Panc1 (cell line): ENCODE measurements around the gene LYRM1. TPM values are rescaled to one million over a fixed set of nuclear protein-coding genes. Genes with fewer than 3 reads are reported as not detected.

ENCODE experiments used
- ATAC-seq: fragments of 200-7000 bp; cut with Tn5 transposase; 2 replicates; pipeline ENCODE4 v1.9.1; 2020; ENCODE audit warnings: mild to moderate bottlenecking, moderate library complexity
- BruUV-seq: library from RNA; stranded (reverse); fragments of 400-500 nt; replicated peaks from 2 replicates; lab custom pipeline; 2021; lab: Mats Ljungman, UMichigan
- CTCF ChIA-PET: fragments of 300-600 bp; sonication (Branson Sonifier 250); formaldehyde crosslinking; loops from one replicate; lab custom pipeline; 2022; ENCODE audit warnings: antibody characterized with exemption; lab: Charles Lee
- POLR2A ChIA-PET: fragments of 300-600 bp; sonication (Branson Sonifier 250); formaldehyde crosslinking; loops from one replicate; lab custom pipeline; 2022; ENCODE audit warnings: antibody characterized with exemption; lab: Charles Lee
- DNase-seq: peaks from one replicate; pipeline ENCODE4 v3.0.0-alpha.2; 2010; ENCODE audit warnings: low read depth, low spot score
- H3K27ac ChIP-seq: 2 replicates; pipeline ENCODE4 v1.5.1; 2011; ENCODE audit warnings: mild to moderate bottlenecking, low read length, inconsistent platforms
- H3K27me3 ChIP-seq: fragments of 200-500 bp; sonication (Bioruptor generic); 2 replicates; pipeline ENCODE4 v1.6.0; 2014; ENCODE audit warnings: low read length, inconsistent platforms; ENCODE audit not compliant: control insufficient read depth, insufficient read depth
- H3K36me3 ChIP-seq: fragments of 200-500 bp; sonication (Bioruptor generic); 2 replicates; pipeline ENCODE4 v1.5.1; 2014; ENCODE audit warnings: inconsistent platforms, mild to moderate bottlenecking, low read length, moderate library complexity; ENCODE audit not compliant: control insufficient read depth, insufficient read depth
- H3K4me1 ChIP-seq: 2 replicates; pipeline ENCODE4 v1.5.1; 2011; ENCODE audit warnings: inconsistent platforms, mild to moderate bottlenecking, low read length, moderate library complexity; ENCODE audit not compliant: control insufficient read depth, insufficient read depth
- H3K4me3 ChIP-seq, 2 experiments: 2 replicates each; pipeline ENCODE4 v1.5.1; 2011 to 2012; ENCODE audit warnings: low read depth in 2 of 2, low read length in 2 of 2, mild to moderate bottlenecking in 2 of 2, inconsistent platforms in 1 of 2, moderate library complexity in 1 of 2
- H3K9me3 ChIP-seq: fragments of 200-500 bp; sonication (Bioruptor generic); 2 replicates; pipeline ENCODE4 v1.5.1; 2014; ENCODE audit warnings: low read depth, mild to moderate bottlenecking, inconsistent platforms, low read length, moderate library complexity; ENCODE audit not compliant: control insufficient read depth, insufficient read depth
- CTCF ChIP-seq: fragments of 450-650 bp; IDR thresholded peaks from 2 replicates; pipeline ENCODE4 v1.5.1; 2017; ENCODE audit warnings: mild to moderate bottlenecking
- POLR2AphosphoS5 ChIP-seq: IDR thresholded peaks from 2 replicates; pipeline ENCODE4 v1.6.1; 2012; ENCODE audit warnings: mild to moderate bottlenecking, low read depth, low read length, moderate library complexity
- SIN3A ChIP-seq: IDR thresholded peaks from 2 replicates; pipeline ENCODE4 v1.6.1; 2012; ENCODE audit warnings: low read depth, mild to moderate bottlenecking, low read length, moderate library complexity, borderline replicate concordance; ENCODE audit not compliant: insufficient read depth
- TCF7L2 ChIP-seq: IDR thresholded peaks from 2 replicates; pipeline ENCODE4 v1.6.1; 2011; ENCODE audit warnings: mild to moderate bottlenecking, low read depth, low read length, inconsistent platforms
- in situ Hi-C: cut with HindIII; loops from 2 replicates; pipeline ENCODE4 v1.10.0; 2016; ENCODE audit warnings: low sequenced_read_pairs, low pct_unique_long_range_greater_than_20kb
- intact Hi-C: fragments of 100-400 bp; cut with micrococcal nuclease; formaldehyde crosslinking; loops from one replicate; pipeline ENCODE4 v1.10.0; 2022; ENCODE audit not compliant: unreplicated experiment
- total RNA-seq: library from RNA; stranded (reverse); gene quantifications from one replicate; pipeline ENCODE4 v1.2.1, GENCODE V29; 2021; ENCODE audit not compliant: unreplicated experiment
- TF ChIP-seq, protein P1 (sequence below), 2 experiments: IDR thresholded peaks; 2 replicates each; pipeline ENCODE4 v1.6.1; 2011 to 2012; ENCODE audit warnings: low read depth in 2 of 2, control low read depth in 1 of 2, low read length in 1 of 2, mild to moderate bottlenecking in 1 of 2, moderate library complexity in 1 of 2; ENCODE audit not compliant: insufficient read depth in 1 of 2

Gene LYRM1
- total RNA-seq, 1 experiment from 2014 or later: 30.7 TPM

DNA sequence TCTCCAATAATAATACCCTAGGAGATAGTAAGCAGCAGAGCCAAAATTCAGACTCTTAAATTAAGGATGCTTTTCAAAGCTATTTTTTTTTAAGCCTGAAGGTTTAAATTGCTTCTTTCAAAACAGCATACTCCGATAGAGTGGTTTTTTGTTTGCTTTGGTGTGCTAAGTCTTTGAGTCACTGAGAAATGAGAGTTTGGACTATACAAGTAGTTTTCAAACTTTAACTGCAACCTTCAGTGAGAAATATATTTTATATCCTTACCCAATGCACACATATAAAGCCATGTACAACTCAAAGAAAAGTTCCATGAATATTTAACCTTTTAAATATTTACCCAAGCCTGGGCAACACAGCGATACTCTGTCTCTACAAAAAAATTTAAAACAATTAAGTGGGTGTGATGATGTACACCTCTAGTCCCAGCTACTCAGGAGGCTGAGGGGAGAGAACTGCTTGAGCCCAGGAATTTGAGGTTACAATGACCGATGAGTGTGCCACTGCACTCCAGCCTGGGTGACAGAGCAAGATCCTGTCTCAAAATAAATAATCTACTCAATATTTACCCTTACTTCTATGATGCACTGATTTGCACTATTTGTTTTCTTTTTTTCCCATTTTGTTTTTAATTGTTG, 19.6 kb upstream of the LYRM1 start:
- ChIA-PET CTCF (no interaction called here), POLR2A (no interaction called here)
- DNase-seq: no peak
- no peak for ATAC-seq
- H3K4me3 ChIP-seq: no peak overlapping the region
- no peaks in the 10 kb centered on the region for H3K27me3 ChIP-seq
- peaks cover 19% of the 10 kb centered on the region for H3K4me1 ChIP-seq
- BruUV-seq: no TSS peak
- intact Hi-C loops (no loop called here), in situ Hi-C loops (no loop called here)
- H3K36me3 ChIP-seq: no peaks in the 10 kb centered on the region
- TF ChIP-seq POLR2AphosphoS5 (no peak), SIN3A (no peak), CTCF (no peak), TCF7L2 (no peak)
- TF ChIP-seq, protein P1, sequence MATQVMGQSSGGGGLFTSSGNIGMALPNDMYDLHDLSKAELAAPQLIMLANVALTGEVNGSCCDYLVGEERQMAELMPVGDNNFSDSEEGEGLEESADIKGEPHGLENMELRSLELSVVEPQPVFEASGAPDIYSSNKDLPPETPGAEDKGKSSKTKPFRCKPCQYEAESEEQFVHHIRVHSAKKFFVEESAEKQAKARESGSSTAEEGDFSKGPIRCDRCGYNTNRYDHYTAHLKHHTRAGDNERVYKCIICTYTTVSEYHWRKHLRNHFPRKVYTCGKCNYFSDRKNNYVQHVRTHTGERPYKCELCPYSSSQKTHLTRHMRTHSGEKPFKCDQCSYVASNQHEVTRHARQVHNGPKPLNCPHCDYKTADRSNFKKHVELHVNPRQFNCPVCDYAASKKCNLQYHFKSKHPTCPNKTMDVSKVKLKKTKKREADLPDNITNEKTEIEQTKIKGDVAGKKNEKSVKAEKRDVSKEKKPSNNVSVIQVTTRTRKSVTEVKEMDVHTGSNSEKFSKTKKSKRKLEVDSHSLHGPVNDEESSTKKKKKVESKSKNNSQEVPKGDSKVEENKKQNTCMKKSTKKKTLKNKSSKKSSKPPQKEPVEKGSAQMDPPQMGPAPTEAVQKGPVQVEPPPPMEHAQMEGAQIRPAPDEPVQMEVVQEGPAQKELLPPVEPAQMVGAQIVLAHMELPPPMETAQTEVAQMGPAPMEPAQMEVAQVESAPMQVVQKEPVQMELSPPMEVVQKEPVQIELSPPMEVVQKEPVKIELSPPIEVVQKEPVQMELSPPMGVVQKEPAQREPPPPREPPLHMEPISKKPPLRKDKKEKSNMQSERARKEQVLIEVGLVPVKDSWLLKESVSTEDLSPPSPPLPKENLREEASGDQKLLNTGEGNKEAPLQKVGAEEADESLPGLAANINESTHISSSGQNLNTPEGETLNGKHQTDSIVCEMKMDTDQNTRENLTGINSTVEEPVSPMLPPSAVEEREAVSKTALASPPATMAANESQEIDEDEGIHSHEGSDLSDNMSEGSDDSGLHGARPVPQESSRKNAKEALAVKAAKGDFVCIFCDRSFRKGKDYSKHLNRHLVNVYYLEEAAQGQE (IDR thresholded peaks at IDR 0.05; ENCODE audit: insufficient read depth in 1 of 2, low read depth in 2 of 2, low read length in 1 of 2): no peak
- no peak overlapping the region for H3K27ac ChIP-seq
- H3K9me3 ChIP-seq: no peaks in the 10 kb centered on the region

GRCh38 chr16:20881503-20881878, 19.1 kb upstream of the LYRM1 start:
- Histone ChIP-seq H3K9me3 (no peaks in the 10 kb centered on the region), H3K4me3 (no peak overlapping the region), H3K27me3 (no peaks in the 10 kb centered on the region), H3K27ac (no peak overlapping the region), H3K36me3 (no peaks in the 10 kb centered on the region), H3K4me1 (peaks cover 19% of the 10 kb centered on the region)
- BruUV-seq: no TSS peak
- in situ Hi-C loops: no loop called here
- ATAC-seq: no peak
- TF ChIP-seq, protein P1 (IDR thresholded peaks at IDR 0.05; ENCODE audit: insufficient read depth in 1 of 2, low read depth in 2 of 2, low read length in 1 of 2): no peak
- no peak for TF ChIP-seq TCF7L2
- TF ChIP-seq POLR2AphosphoS5: no peak
- no peak for TF ChIP-seq CTCF
- TF ChIP-seq SIN3A: no peak
- ChIA-PET CTCF (no interaction called here), POLR2A (interaction anchor here (0.5 kb wide), 1 partner anchor 24 kb away, joined by 4 read pairs; no protein-coding TSS in a partner anchor)
- intact Hi-C loops: no loop called here
- DNase-seq: no peak
